HG02938 (cell line): ENCODE measurements around the gene MMRN2.

Experiments
- ATAC-seq: cut with Tn5 transposase; IDR thresholded peaks from one replicate; pipeline ENCODE4 v1.9.1; 2021; ENCODE audit warnings: mild to moderate bottlenecking, moderate library complexity; ENCODE audit not compliant: unreplicated experiment

The MMRN2 gene

DNA sequence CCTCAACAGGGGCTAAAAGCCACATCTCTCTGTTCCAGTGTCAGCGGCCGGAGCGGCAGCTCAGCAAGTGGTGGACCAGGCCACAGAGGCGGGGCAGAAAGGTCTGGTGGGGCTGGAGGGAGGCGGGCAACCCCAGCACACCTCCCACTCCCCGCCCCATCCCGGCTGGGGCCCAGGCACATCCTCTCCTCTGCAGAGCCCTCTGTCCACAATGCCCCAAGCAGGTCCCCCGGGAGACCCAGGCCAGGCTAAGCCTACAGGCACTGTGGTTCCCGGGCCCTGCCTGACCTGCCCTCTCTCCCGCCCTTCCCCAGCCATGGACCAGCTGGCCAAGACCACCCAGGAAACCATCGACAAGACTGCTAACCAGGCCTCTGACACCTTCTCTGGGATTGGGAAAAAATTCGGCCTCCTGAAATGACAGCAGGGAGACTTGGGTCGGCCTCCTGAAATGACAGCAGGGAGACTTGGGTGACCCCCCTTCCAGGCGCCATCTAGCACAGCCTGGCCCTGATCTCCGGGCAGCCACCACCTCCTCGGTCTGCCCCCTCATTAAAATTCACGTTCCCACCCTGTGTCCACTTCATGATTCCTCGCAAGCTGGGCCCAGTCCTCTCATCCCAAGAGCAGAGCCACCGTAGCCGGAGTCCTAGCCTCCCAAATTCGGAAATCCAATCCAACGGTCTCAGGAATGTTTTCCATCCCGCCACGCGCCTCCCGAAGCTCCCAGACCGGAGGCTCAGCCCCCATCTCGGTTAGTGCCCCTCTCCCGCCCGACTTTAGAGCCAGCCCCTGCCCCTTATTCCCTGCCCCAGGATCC, 13.0 kb upstream of the MMRN2 start:
- ATAC-seq, result no peak

DNA sequence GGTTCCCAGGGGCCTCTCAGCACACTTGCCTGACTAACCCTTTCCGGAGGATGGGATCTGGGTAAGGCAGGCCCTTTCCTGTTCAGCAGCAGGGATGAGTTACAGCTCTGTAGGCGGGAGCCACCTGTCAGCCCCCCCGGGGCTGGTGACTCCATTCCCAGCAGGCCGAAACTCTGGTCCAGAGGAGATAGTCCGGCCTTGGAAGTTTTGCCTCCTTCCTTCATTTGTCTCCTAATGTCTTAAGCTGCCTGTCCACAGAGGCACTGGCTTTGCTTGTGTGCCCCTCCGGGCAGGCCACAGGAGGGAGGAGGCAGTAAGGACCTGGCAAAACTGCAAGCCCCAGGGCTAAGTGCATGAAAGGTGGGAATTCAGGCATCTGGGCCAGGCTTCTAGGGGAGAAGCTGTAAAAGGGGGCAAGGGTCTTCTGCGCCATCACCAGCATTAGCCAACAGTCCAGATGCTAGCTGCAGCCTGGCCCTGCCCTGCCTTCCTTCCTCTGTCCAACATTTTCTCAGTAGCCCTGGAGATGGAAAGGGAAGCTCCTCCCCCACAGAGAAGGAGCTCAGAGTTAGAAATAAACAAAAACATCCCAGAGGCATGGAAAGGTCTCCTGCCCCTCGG, 12.1 kb upstream of the MMRN2 start:
- ATAC-seq, result no peak

DNA sequence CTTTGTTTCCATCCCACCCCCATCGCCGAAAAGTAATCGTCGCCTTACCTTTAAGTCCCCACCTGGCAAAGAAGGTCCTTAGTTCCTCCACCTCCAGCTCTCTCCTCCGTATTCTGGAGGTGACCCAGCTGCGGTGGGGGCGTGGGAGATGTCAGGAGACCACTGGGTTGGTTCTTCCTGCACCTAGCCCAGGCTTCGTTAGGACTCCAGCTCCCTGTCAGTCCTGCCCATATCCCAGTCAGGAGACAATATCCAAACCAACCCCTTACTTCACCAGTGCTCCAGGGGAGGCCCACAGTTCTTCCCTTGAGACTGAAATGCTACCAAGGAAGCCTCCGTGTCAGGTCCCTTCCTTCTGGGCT, 11.6 kb upstream of the MMRN2 start:
- ATAC-seq, result no peak

DNA sequence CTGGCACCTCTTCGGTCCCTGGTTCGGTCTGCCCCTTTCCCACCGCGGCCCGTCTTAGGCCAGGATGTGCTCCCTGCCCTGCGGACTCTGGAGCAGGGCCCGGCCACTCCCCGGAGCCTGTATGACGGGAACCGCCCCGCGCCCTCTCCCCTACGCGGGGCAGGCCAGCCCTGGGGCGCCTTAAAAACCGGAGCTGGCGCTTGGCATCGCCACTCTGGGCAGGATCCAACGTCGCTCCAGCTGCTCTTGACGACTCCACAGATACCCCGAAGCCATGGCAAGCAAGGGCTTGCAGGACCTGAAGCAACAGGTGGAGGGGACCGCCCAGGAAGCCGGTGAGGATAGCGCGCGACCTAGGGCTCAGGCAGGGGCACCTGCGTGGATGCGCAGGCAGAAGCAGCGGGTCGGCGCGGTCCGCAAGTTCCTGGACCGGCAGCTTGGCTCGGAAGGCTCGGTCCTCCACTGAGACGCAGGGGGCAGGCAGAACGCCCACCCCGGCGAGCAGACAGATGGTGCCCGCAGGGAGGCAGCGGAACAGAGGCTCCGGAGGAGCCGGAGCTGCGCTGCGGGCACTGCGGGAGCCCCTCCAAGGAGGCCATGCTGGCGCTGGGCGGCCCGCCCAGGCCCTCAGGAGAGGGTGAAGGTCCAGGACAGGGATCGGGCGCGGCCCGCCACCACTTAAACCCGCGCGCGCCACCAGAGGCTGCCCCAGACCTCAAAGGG, 11.0 kb upstream of the MMRN2 start, which contains the start of gene ADIRF:
ADIRF (plus strand) TSS at position 212 of the 723 bp plus-strand sequence; CDS start at position 275, 63 bp downstream.
- ATAC-seq, result no peak

DNA sequence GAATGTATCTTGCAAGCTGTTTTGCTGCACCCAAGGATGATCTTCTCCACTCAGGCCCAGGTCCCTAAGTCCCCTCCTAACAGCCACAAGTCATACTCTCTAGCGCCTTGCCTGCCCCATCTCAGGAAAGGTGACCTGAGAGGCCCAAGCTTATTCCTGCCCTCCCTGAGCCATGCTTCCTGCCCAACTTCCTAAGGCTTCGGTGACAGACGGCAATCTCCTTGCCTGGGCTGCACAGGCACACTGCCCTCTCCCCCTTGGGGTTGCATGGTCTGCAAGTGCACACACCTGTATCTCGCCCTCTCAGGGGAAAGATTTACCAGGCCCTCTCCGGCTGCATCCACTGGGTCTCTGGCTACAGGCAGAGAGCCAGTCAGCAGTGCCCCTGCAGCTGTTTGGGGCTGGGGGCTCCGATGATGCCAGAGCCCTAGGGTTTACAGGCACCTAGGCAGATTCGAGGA, 10.1 kb upstream of the MMRN2 start:
- no peak for ATAC-seq

DNA sequence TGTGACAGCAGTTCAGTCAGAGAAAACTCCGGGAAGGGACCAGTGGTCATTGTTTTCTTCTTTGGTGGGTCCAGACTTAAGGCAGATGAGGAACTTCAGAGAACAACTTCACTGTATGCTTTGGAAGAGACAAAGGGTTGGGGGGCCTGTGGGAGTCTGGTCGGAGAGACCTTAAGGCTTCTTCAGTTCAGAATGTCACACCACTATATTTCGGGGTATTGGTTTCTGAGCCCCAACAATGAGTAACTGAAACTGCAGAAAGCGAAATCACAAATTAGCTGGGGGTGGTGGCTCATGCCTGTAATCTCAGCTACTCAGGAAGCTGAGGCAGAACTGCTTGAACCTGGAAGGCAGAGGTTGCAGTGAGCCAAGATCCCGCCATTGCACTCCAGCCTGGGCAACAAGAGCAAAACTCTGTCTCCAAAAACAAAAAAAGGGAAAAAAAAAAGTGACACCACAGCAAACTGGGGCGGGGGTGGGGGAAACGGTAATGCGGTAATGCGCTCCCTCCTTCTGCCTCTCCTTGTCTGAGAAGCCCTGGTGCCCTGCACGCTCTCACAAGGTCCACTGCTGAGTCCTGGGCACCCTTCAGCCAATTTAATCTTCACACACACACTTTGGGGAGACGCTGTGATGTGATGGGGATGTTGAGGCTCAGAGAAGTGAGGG, 8.7 kb upstream of the MMRN2 start:
- no peak for ATAC-seq

DNA sequence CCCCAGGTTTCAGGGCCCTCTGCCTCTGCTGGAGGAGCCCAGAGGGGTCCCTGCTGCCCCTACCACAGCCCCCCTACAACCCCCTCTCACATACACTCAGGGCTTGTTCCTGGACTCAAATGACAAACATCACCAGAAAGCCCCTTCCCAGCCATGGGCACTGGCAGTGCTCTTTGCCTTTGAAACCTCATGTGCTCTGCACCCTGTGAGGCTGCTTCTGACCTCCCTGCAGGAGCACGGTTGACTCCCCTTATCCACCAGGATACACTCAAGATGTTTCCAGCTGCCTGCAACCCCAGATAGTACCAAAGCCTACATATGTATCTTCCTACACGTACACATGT, 7.4 kb upstream of the MMRN2 start:
- ATAC-seq, result no peak

DNA sequence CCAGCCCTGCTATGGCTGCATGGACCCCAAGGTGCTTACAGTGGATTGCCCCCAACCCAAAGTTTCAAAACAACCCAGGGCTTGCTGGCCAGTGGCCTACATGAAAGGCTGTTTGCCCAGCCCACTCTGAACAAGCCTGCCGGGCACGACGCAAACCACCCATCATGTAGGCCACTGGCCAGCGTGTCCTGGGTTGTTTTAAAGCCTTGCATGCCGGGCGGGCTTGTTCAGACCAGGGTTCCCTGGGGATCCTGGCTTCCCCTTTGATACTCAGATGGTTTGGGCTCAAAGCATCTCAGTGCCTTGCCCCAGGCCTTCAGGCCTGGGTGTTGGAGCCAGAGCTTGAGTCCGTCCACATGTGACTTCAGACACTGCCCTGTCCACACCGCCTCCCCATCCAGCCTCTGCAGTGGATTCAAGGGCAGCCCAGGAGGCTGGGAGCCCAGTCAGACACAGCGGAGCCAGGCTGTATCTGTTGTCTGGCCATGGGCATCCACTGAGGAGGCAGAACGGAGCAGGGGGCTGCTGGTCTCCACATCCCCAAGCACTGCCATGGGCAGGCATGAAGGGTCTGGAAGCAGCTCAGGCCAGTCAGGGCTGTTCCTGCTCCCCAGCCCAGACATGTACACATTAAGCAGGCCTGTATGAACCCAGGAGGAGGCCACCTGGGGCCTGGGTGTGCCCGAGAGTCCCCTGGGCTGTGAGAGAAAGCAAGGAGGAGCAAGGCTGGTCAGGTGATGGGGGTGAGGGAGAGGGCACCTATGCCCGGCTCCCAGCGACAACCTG, 6.8 kb upstream of the MMRN2 start:
- ATAC-seq, result no peak

DNA sequence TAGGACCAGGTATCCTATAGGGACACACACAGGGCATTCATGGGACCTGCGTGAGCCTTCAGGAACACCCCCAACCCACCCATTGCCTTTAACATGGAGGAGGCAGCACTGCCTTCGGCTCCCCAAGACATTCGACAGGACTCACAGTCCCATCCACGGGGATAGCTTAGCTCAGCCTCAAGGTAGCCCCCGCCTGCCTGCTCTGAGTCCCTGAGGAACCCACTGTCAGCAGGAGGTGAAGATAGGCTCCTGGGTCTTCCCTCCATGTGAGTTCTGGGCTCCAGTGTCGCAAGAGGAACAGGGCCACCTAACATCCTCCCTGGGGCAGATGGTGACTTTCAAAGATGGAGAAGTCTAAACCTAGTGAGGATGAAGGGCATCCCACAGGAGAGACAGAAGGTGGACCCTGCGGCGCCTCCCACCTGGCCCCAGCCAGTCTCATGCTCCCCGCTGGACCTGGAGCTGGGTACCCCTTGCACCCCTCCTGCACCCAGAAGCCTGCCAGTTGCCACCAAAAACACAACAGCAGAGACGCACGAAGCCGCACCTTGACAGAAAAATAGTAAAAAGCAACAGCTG, 6.0 kb upstream of the MMRN2 start:
- no peak for ATAC-seq

DNA sequence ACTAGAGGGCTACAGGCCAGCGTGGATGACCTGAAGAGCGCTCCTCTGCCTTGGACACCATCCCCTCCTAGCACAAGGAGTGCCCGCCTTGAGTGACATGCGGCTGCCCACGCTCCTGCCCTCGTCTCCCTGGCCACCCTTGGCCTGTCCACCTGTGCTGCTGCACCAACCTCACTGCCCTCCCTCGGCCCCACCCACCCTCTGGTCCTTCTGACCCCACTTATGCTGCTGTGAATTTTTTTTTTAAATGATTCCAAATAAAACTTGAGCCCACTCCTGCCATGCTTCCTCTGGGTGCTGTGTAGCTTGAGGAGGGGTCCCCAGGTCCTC, 5.5 kb upstream of the MMRN2 start:
- no peak for ATAC-seq

DNA sequence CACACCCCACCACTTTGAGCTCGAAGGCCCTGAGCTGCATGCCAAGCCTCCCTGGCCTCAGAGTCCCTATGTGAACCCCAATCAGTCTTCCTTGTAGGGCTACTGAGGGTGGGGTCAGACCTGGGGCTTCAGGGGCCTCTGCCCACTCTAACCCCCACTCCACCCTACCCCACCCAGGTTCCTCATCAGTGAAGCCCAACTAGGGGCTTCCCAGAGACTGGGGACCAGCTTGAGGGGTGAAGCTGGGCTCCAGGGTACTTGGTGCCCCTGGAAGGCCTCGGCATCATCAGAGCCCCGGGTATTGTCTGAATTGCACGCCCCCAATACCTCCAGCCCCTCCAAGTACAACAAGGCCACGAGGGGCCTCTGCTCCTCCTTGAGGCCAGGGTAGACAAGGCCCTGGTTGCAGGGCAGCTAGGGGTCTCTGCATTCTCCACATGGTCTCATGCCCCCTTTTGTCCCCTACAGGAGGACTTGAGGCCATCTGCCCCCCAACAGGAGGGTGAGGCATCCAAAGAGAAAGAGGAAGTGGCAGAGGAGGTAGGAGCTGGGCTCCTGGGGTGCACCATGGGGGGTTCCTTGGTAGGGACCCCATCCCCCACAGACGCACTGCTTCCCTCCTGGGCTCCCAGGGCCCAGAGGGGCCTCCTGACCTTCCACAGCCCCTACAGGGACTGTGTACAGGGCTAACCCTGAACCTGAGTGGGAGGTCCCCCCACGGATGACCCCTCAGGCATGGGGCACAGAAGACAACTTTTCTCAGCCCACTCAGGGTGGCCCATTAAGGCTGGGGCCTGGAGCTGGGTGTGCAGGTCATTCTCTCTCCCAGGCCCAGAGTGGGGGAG, 4.9 kb upstream of the MMRN2 start:
- ATAC-seq, result no peak

DNA sequence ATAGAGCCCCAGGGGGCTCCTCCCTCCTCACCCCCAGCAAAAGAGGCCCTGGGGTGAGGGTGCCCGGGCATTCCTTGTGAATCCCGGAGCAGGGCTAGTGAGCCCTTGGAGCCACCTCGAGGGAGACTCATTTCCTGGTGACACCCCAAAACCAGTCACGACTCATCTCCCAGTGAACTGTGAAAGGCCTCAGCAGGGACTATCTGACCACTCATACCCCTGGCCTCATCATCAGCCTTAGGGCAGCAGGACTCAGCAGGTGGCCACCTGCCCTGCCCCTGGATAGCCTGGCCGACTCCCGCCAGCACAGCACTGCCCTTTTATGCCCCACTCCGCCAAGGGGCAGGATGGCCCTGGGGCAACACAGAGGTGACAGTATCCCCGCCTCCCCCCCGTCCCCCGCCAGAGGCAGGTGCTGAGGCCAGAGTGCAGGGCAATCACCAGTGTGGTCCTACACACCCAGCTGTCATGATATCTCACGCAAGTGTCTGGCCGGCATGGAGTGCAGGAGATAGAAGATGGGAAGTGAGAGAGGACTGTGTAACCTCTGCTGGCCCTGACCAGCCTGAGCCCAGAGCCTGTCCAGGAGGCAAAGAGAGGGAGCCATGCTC, 4.2 kb upstream of the MMRN2 start:
- no peak for ATAC-seq

DNA sequence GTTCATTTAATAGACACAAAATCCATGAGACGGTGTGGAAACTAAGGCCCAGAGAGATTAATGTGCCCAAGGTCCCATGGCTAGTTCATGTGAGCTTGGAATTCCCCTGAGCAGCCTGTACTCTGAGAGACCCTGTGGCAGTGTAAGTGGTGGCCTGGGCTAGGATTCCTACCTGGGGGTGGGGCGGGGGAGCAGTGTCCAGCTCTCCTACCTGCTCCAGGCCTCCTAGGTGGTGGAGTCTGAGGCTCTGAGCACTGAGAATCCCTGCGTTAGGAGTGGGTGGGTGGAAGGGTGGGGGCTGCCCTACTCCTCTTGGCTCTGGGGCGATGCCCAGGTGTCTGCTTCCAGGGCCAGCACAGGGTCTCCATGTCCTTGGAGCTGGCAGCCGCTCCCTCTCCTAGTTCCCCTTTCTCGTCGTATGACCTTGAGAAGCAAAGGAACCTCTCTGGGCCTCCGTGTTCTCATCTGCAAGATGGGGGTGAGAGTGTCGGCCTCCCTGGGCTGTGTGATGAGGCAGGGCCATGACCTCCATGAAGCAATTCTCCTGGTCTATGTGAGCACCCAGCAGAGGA, 3.5 kb upstream of the MMRN2 start:
- no peak for ATAC-seq

DNA sequence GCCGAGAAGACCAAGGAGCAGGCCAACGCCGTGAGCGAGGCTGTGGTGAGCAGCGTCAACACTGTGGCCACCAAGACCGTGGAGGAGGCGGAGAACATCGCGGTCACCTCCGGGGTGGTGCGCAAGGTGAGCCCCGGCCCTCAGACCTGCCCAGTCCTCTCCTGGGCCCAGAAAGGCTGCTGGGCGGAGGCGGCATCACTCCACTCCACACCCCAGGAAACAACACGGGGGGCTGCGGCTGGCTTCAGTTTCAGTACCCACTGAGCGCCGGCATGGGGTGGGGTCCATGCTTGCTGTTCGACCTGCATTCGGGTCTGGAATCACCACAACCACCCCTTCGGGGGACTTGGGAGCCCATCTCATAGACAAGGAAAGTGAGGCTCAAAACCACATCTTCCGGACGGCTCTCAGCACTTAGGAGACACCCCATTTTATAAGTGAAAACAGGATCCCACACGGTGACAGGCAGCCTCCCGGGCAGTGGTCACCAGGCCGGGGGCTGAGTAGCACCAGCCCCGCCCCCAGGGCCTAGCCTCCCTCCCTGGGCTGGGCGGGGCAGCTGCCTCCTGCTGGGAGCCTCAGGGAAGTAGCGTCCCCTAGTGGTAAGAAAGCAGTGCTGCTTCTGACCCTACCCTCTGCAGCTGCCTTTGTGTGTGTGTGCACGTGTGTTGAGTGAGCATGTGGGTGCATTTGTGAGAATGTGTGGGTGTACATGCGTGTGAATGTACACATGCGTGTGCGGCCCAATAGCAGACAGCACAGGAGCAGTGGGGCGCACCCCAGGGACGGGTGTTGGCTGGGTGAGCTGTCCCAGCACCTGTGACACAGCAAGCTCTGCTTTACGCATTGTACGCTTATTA, 2.8 kb upstream of the MMRN2 start:
- ATAC-seq, result peak; percentile 77

DNA sequence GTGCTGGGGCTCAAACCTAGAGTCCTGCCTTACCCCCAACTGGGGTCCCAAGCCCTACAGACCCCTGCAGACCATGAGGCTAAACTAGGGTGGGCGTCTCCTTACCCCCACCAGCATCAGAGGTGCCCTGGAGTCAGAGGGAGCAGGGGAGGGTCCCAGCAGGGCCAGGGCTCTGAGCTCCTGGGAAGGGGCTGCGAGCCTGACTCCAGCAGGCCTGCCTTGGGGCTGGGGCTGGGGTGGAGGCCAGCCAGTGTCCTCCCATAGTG, 2.3 kb upstream of the MMRN2 start:
- no peak for ATAC-seq

DNA sequence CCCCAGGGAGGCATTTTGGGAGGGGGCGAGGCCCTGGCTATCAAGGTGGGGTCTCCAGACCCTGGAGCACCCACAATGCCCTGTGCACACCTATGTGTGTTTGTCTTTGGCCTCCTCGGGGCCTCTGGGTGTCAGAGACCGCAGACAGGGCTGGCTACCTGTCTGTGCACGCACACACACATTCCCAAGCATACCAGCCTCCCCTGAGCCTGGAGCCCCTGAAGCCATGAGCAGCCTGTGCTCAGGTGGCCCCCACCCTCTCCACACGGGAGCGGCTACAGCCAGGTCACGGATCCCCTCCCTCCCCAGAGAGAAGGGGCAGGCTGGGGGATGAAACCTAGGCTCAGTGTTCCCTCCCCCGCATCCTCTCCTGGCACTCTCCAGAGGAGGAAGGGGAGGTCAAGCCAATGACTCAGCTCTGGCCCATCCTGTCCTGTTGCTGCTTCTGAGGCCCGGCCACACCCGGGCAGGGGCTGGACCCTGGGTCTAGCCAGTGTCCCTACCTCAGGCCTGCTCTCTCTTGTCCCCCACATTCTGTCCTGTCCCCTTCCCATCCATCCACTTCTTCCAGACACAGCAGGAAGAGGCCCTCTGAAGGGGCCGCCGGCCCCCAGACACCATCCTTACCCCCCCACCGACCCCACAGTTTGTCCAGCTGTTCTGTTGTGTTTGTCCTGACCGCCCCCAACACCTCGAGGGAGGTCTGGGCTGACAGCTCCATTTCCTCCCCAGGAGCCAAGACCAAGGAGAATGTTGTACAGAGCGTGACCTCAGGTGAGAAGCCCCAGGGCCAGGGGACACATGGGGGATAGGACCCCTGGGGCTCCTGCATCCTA, 1.7 kb upstream of the MMRN2 start:
- ATAC-seq, result no peak
